ENCODE measurements around the gene LTBP1.

DNA sequence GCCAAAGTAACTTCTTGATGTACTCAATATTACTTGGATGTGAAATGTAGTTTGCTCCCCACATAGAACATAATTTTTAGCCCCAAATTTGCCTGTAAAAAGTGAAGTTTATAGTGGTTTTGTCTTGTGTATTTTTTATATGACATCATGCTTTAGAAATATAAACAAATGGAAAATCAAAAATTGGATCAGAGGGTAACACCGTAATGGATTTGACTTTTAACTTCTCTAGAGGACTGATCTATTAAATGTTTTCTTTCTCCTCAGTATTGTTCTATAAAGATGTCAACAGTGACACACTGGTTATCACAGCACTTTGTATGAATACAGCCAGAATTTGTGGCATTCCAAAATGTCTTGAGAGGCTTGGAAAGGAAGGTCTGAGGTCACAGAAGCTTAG, 484.1 kb downstream of the LTBP1 start:
- TF ChIP-seq, protein P1, sequence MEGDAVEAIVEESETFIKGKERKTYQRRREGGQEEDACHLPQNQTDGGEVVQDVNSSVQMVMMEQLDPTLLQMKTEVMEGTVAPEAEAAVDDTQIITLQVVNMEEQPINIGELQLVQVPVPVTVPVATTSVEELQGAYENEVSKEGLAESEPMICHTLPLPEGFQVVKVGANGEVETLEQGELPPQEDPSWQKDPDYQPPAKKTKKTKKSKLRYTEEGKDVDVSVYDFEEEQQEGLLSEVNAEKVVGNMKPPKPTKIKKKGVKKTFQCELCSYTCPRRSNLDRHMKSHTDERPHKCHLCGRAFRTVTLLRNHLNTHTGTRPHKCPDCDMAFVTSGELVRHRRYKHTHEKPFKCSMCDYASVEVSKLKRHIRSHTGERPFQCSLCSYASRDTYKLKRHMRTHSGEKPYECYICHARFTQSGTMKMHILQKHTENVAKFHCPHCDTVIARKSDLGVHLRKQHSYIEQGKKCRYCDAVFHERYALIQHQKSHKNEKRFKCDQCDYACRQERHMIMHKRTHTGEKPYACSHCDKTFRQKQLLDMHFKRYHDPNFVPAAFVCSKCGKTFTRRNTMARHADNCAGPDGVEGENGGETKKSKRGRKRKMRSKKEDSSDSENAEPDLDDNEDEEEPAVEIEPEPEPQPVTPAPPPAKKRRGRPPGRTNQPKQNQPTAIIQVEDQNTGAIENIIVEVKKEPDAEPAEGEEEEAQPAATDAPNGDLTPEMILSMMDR (conservative IDR thresholded peaks at IDR 0.05; ENCODE audit: low read length): no peak
- no peak for TF ChIP-seq EZH2phosphoT487 (IDR thresholded peaks at IDR 0.05; ENCODE audit: borderline replicate concordance, low read depth, low read length)
